A673 (cell line): ENCODE data around the gene EMID1.

Source experiments
- CTCF ChIP-seq: fragments of 300-800, 200-600 bp; sonication (generic); conservative IDR thresholded peaks from 2 replicates; pipeline ENCODE4 v1.5.1; 2017; ENCODE audit warnings: low read depth, mild to moderate bottlenecking, antibody characterized with exemption, low read length, moderate library complexity, mixed read lengths
- EZH2 ChIP-seq: fragments of 200-600 bp; sonication (generic); IDR thresholded peaks from 2 replicates; pipeline ENCODE4 v1.6.1; 2017; ENCODE audit warnings: borderline replicate concordance, low read depth, mild to moderate bottlenecking, mixed read lengths, antibody characterized with exemption, low read length; ENCODE audit not compliant: poor library complexity, severe bottlenecking

- TF ChIP-seq CTCF (no peak), EZH2 (no peak)
Observed at GRCh38 chr22:29260601-29261315, 55.1 kb downstream of the EMID1 start.
